HepG2 (cell line): ENCODE data around the gene CDS1. TPM values are rescaled to one million over a fixed set of nuclear protein-coding genes. Genes with fewer than 3 reads are reported as not detected.
A peak's percentile ranks its signal among the peaks of the same experiment; 100 is the strongest.

ENCODE experiments used
- BCL6 ChIP-seq: IDR thresholded peaks from 2 replicates; pipeline ENCODE4 v1.6.1; 2016; ENCODE audit warnings: missing genetic modification reagents, missing compliant biosample characterization
- CHCHD3 ChIP-seq: sonication (generic); formaldehyde crosslinking; IDR thresholded peaks from 2 replicates; pipeline ENCODE4 v1.8.0; 2022; ENCODE audit warnings: mild to moderate bottlenecking, missing genetic modification reagents, moderate library complexity
- DNMT1 ChIP-seq: sonication (generic); formaldehyde crosslinking; IDR thresholded peaks from 2 replicates; pipeline ENCODE4 v1.5.1; 2020; ENCODE audit warnings: mild to moderate bottlenecking, missing genetic modification reagents
- HNRNPL ChIP-seq: fragments of 200-400 bp; formaldehyde crosslinking; IDR thresholded peaks from 2 replicates; pipeline ENCODE4 v1.6.1; 2017; ENCODE audit warnings: mild to moderate bottlenecking, low read depth, low read length
- MXD4 ChIP-seq: IDR thresholded peaks from 2 replicates; pipeline ENCODE4 v1.6.1; 2016; ENCODE audit warnings: mild to moderate bottlenecking, missing biosample characterization, missing genetic modification reagents
- SOX13 ChIP-seq, 3 experiments: fragments of 450-650 bp in 1 of 3; sonication (generic) in 1 of 3; formaldehyde crosslinking in 1 of 3; IDR thresholded peaks in 2 of 3; conservative IDR thresholded peaks in 1 of 3; 2 replicates each; pipeline versions ENCODE4 v1.5.0 to v1.6.1; 2016 to 2020; ENCODE audit warnings: antibody characterized with exemption in 1 of 3, mild to moderate bottlenecking in 1 of 3, missing compliant biosample characterization in 1 of 3, missing genetic modification reagents in 1 of 3, moderate library complexity in 1 of 3
- SOX5 ChIP-seq: IDR thresholded peaks from 2 replicates; pipeline ENCODE4 v1.6.1; 2016; ENCODE audit warnings: borderline replicate concordance
- TCF7 ChIP-seq: sonication (generic); IDR thresholded peaks from 2 replicates; pipeline ENCODE4 v1.6.1; 2016; ENCODE audit warnings: antibody characterized with exemption, low read depth
- ZNF83 ChIP-seq: sonication (generic); formaldehyde crosslinking; IDR thresholded peaks from 2 replicates; pipeline ENCODE4 v1.4.0; 2020; ENCODE audit warnings: missing genetic modification reagents, mild to moderate bottlenecking, borderline replicate concordance
- polyA plus RNA-seq, 8 experiments: library from polyadenylated mRNA; depleted of rRNA in 3 of 8; stranded (reverse) in 7 of 8; unstranded in 1 of 8; fragments of >200 nt; fragmentation: Illumina TruSeq in 4 of 8; extraction: Trizol in 4 of 8; gene quantifications; 2 replicates each; pipeline versions ENCODE4 v1.2.1 to v1.2.3, GENCODE V29; 2011 to 2016; ENCODE audit warnings: low read depth in 4 of 8, missing spikeins in 1 of 8, mixed read lengths in 1 of 8; ENCODE audit not compliant: insufficient read depth in 1 of 8
- total RNA-seq, 5 experiments: library from RNA; depleted of rRNA; stranded (reverse); fragments of >200 nt; fragmentation: Illumina TruSeq; extraction: Trizol; gene quantifications; 2 replicates each; pipeline ENCODE4 v1.2.3, GENCODE V29; 2016; ENCODE audit warnings: low read depth in 1 of 5
- TF ChIP-seq, protein P1 (sequence below): sonication (generic); formaldehyde crosslinking; IDR thresholded peaks from 2 replicates; pipeline ENCODE4 v1.5.1; 2020; ENCODE audit warnings: missing genetic modification reagents, mild to moderate bottlenecking, borderline replicate concordance
- TF ChIP-seq, protein P2 (sequence below): sonication (generic); formaldehyde crosslinking; IDR thresholded peaks from 2 replicates; pipeline ENCODE4 v1.4.0; 2020; ENCODE audit warnings: missing genetic modification reagents
- TF ChIP-seq, protein P3 (sequence below): sonication (generic); formaldehyde crosslinking; IDR thresholded peaks from 2 replicates; pipeline ENCODE4 v1.8.0; 2023; ENCODE audit warnings: mild to moderate bottlenecking, missing genetic modification reagents
- TF ChIP-seq, protein P4 (sequence below): sonication (generic); formaldehyde crosslinking; IDR thresholded peaks from 2 replicates; pipeline ENCODE4 v1.5.1; 2020; ENCODE audit warnings: missing genetic modification reagents, mild to moderate bottlenecking, borderline replicate concordance
- TF ChIP-seq, protein P5 (sequence below): IDR thresholded peaks from 2 replicates; pipeline ENCODE4 v1.4.0; 2020; ENCODE audit warnings: mild to moderate bottlenecking, missing genetic modification reagents

The CDS1 gene
- total and polyA plus RNA-seq, 2 of the 13 experiments (the other 11 are each of a cell fraction or from before 2014, with no cell fraction given): 2.1 to 3.2 TPM

DNA sequence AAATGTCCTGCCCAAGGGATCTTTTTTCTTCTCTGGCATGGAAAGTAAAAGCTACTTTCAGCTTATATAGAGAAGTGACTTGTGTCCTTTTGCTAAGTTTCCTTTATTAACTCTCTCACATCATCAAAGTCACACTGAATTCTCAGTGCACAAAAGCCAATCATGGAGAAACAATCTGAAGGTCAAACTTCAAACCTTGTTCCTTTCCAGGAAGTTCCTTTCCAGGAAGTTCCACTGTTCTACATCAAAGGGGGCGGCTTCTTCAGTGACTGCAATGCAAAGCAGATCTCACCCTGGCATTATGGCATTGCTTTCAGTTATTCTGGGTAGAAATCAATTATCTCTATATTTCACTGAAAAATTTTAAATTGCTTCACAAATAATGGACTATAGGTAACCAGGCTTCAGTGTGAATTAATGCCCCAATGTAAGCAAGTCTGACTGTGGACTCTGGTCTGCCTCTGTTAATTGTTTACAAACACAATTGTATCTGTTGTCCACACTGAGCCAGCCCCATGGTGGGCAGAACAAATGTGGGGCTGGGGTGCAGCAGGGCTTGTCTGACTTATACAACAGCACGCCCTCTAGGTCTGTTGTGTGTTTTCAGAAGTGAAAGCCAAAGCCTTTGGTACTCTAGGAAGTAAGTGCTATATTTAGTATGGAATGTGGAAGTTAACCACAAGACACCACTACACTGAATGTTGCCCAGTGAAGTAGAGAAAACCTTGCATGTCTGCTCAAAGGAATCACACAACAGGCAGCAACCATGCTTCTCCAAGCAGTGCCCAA is 98.8 kb downstream of the CDS1 start (continued):
- TF ChIP-seq CHCHD3 (CRISPR knock-in tag) (no peak), DNMT1 (CRISPR knock-in tag) (no peak), HNRNPL (no peak), SOX13 (IDR thresholded peaks at IDR 0.05) (no peak), SOX13 (CRISPR knock-in tag; conservative IDR thresholded peaks at IDR 0.05 in 1 of 2, IDR thresholded peaks at IDR 0.05 in 1 of 2) (peak in 1 of 2 experiments; percentile 37; a peak in 1 of 4 replicates), ZNF83 (no peak), SOX5 (CRISPR knock-in tag) (peak; percentile 49; the same call in 1 of the 2 replicates), MXD4 (CRISPR knock-in tag) (no peak), BCL6 (CRISPR knock-in tag) (peak; percentile 91), TCF7 (peak; percentile 77; the same call in 1 of the 2 replicates)
- TF ChIP-seq, protein P1, sequence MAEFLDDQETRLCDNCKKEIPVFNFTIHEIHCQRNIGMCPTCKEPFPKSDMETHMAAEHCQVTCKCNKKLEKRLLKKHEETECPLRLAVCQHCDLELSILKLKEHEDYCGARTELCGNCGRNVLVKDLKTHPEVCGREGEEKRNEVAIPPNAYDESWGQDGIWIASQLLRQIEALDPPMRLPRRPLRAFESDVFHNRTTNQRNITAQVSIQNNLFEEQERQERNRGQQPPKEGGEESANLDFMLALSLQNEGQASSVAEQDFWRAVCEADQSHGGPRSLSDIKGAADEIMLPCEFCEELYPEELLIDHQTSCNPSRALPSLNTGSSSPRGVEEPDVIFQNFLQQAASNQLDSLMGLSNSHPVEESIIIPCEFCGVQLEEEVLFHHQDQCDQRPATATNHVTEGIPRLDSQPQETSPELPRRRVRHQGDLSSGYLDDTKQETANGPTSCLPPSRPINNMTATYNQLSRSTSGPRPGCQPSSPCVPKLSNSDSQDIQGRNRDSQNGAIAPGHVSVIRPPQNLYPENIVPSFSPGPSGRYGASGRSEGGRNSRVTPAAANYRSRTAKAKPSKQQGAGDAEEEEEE (CRISPR knock-in tag): no peak
- TF ChIP-seq, protein P2, sequence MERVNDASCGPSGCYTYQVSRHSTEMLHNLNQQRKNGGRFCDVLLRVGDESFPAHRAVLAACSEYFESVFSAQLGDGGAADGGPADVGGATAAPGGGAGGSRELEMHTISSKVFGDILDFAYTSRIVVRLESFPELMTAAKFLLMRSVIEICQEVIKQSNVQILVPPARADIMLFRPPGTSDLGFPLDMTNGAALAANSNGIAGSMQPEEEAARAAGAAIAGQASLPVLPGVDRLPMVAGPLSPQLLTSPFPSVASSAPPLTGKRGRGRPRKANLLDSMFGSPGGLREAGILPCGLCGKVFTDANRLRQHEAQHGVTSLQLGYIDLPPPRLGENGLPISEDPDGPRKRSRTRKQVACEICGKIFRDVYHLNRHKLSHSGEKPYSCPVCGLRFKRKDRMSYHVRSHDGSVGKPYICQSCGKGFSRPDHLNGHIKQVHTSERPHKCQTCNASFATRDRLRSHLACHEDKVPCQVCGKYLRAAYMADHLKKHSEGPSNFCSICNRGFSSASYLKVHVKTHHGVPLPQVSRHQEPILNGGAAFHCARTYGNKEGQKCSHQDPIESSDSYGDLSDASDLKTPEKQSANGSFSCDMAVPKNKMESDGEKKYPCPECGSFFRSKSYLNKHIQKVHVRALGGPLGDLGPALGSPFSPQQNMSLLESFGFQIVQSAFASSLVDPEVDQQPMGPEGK: no peak
- TF ChIP-seq, protein P3, sequence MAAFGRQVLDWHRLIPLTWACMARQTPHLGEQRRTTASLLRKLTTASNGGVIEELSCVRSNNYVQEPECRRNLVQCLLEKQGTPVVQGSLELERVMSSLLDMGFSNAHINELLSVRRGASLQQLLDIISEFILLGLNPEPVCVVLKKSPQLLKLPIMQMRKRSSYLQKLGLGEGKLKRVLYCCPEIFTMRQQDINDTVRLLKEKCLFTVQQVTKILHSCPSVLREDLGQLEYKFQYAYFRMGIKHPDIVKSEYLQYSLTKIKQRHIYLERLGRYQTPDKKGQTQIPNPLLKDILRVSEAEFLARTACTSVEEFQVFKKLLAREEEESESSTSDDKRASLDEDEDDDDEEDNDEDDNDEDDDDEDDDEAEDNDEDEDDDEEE (CRISPR knock-in tag): no peak
- TF ChIP-seq, protein P4, sequence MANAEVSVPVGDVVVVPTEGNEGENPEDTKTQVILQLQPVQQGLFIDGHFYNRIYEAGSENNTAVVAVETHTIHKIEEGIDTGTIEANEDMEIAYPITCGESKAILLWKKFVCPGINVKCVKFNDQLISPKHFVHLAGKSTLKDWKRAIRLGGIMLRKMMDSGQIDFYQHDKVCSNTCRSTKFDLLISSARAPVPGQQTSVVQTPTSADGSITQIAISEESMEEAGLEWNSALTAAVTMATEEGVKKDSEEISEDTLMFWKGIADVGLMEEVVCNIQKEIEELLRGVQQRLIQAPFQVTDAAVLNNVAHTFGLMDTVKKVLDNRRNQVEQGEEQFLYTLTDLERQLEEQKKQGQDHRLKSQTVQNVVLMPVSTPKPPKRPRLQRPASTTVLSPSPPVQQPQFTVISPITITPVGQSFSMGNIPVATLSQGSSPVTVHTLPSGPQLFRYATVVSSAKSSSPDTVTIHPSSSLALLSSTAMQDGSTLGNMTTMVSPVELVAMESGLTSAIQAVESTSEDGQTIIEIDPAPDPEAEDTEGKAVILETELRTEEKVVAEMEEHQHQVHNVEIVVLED (CRISPR knock-in tag): no peak
- TF ChIP-seq, protein P5, sequence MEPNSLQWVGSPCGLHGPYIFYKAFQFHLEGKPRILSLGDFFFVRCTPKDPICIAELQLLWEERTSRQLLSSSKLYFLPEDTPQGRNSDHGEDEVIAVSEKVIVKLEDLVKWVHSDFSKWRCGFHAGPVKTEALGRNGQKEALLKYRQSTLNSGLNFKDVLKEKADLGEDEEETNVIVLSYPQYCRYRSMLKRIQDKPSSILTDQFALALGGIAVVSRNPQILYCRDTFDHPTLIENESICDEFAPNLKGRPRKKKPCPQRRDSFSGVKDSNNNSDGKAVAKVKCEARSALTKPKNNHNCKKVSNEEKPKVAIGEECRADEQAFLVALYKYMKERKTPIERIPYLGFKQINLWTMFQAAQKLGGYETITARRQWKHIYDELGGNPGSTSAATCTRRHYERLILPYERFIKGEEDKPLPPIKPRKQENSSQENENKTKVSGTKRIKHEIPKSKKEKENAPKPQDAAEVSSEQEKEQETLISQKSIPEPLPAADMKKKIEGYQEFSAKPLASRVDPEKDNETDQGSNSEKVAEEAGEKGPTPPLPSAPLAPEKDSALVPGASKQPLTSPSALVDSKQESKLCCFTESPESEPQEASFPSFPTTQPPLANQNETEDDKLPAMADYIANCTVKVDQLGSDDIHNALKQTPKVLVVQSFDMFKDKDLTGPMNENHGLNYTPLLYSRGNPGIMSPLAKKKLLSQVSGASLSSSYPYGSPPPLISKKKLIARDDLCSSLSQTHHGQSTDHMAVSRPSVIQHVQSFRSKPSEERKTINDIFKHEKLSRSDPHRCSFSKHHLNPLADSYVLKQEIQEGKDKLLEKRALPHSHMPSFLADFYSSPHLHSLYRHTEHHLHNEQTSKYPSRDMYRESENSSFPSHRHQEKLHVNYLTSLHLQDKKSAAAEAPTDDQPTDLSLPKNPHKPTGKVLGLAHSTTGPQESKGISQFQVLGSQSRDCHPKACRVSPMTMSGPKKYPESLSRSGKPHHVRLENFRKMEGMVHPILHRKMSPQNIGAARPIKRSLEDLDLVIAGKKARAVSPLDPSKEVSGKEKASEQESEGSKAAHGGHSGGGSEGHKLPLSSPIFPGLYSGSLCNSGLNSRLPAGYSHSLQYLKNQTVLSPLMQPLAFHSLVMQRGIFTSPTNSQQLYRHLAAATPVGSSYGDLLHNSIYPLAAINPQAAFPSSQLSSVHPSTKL: peak; percentile 24; the same call in 1 of the 2 replicates
